HepG2 (cell line): ENCODE data around the gene DDIAS. TPM values are rescaled to one million over a fixed set of nuclear protein-coding genes. Genes with fewer than 3 reads are reported as not detected.

Experiments used
- AGO2 ChIP-seq: fragments of 200-400 bp; formaldehyde crosslinking; optimal IDR thresholded peaks from 2 replicates; pipeline ENCODE3; 2017; ENCODE audit warnings: mild to moderate bottlenecking, low read depth, low read length, moderate library complexity
- ARID2 ChIP-seq: sonication (generic); formaldehyde crosslinking; IDR thresholded peaks from 2 replicates; pipeline ENCODE4 v1.8.1; 2022; ENCODE audit warnings: mild to moderate bottlenecking, missing genetic modification reagents, borderline replicate concordance
- ATF1 ChIP-seq: IDR thresholded peaks from 2 replicates; pipeline ENCODE4 v1.6.1; 2016; ENCODE audit warnings: mild to moderate bottlenecking, control low read depth
- BCL6 ChIP-seq: IDR thresholded peaks from 2 replicates; pipeline ENCODE4 v1.6.1; 2016; ENCODE audit warnings: missing genetic modification reagents, missing compliant biosample characterization
- CENPBD1 ChIP-seq: sonication (generic); formaldehyde crosslinking; IDR thresholded peaks from 2 replicates; pipeline ENCODE4 v1.8.0; 2022; ENCODE audit warnings: missing genetic modification reagents, low read depth, mild to moderate bottlenecking, borderline replicate concordance
- CTCF ChIP-seq: sonication (generic); formaldehyde crosslinking; IDR thresholded peaks from 2 replicates; pipeline ENCODE4 v1.5.0; 2020; ENCODE audit warnings: mild to moderate bottlenecking, missing genetic modification reagents, moderate library complexity
- GFI1 ChIP-seq: sonication (generic); formaldehyde crosslinking; IDR thresholded peaks from 2 replicates; pipeline ENCODE4 v1.5.0; 2020; ENCODE audit warnings: missing genetic modification reagents, mild to moderate bottlenecking, borderline replicate concordance
- HNF4A ChIP-seq: sonication (generic); formaldehyde crosslinking; IDR thresholded peaks from 2 replicates; pipeline ENCODE4 v1.4.0; 2020; ENCODE audit warnings: missing genetic modification reagents
- NCOA5 ChIP-seq: sonication (generic); formaldehyde crosslinking; IDR thresholded peaks from 2 replicates; pipeline ENCODE4 v1.4.0; 2020; ENCODE audit warnings: missing genetic modification reagents
- NKX3-1 ChIP-seq: sonication (generic); formaldehyde crosslinking; IDR thresholded peaks from 2 replicates; pipeline ENCODE4 v1.5.0; 2020; ENCODE audit warnings: missing genetic modification reagents
- PHF21A ChIP-seq: sonication (generic); formaldehyde crosslinking; IDR thresholded peaks from 2 replicates; pipeline ENCODE4 v1.5.0; 2020; ENCODE audit warnings: mild to moderate bottlenecking, missing genetic modification reagents
- RBAK ChIP-seq: sonication (generic); formaldehyde crosslinking; IDR thresholded peaks from 2 replicates; pipeline ENCODE4 v1.5.1; 2020; ENCODE audit warnings: mild to moderate bottlenecking, missing genetic modification reagents
- RCOR2 ChIP-seq: IDR thresholded peaks from 2 replicates; pipeline ENCODE4 v1.6.1; 2016; ENCODE audit warnings: missing biosample characterization, missing genetic modification reagents
- TBX3 ChIP-seq: fragments of 450-650 bp; IDR thresholded peaks from 2 replicates; pipeline ENCODE4 v1.6.1; 2017; ENCODE audit warnings: antibody characterized with exemption, mild to moderate bottlenecking, inconsistent platforms, borderline replicate concordance
- ZNF337 ChIP-seq: sonication (generic); formaldehyde crosslinking; IDR thresholded peaks from 2 replicates; pipeline ENCODE4 v1.5.1; 2020; ENCODE audit warnings: missing genetic modification reagents, low read depth, mild to moderate bottlenecking, borderline replicate concordance
- ZNF652 ChIP-seq: IDR thresholded peaks from 2 replicates; pipeline ENCODE4 v1.6.1; 2016; ENCODE audit warnings: low read depth, borderline replicate concordance
- polyA plus RNA-seq, 8 experiments: library from polyadenylated mRNA; depleted of rRNA in 3 of 8; stranded (reverse) in 7 of 8; unstranded in 1 of 8; fragments of >200 nt; fragmentation: Illumina TruSeq in 4 of 8; extraction: Trizol in 4 of 8; gene quantifications; 2 replicates each; pipeline versions ENCODE4 v1.2.1 to v1.2.3, GENCODE V29; 2011 to 2016; ENCODE audit warnings: low read depth in 4 of 8, missing spikeins in 1 of 8, mixed read lengths in 1 of 8; ENCODE audit not compliant: insufficient read depth in 1 of 8
- total RNA-seq, 5 experiments: library from RNA; depleted of rRNA; stranded (reverse); fragments of >200 nt; fragmentation: Illumina TruSeq; extraction: Trizol; gene quantifications; 2 replicates each; pipeline ENCODE4 v1.2.3, GENCODE V29; 2016; ENCODE audit warnings: low read depth in 1 of 5
- TF ChIP-seq, protein P1 (sequence below): sonication (generic); formaldehyde crosslinking; IDR thresholded peaks from 2 replicates; pipeline ENCODE4 v1.5.1; 2020; ENCODE audit warnings: mild to moderate bottlenecking, missing genetic modification reagents, moderate library complexity
- TF ChIP-seq, protein P2 (sequence below): sonication (generic); formaldehyde crosslinking; IDR thresholded peaks from 2 replicates; pipeline ENCODE4 v1.4.0; 2020; ENCODE audit warnings: missing genetic modification reagents, borderline replicate concordance
- TF ChIP-seq, protein P3 (sequence below): IDR thresholded peaks from 2 replicates; pipeline ENCODE4 v1.6.1; 2012; ENCODE audit warnings: inconsistent platforms

Gene DDIAS
- total and polyA plus RNA-seq, 2 of the 13 experiments (the other 11 are each of a cell fraction or from before 2014, with no cell fraction given): 3.5 to 13.0 TPM

DNA sequence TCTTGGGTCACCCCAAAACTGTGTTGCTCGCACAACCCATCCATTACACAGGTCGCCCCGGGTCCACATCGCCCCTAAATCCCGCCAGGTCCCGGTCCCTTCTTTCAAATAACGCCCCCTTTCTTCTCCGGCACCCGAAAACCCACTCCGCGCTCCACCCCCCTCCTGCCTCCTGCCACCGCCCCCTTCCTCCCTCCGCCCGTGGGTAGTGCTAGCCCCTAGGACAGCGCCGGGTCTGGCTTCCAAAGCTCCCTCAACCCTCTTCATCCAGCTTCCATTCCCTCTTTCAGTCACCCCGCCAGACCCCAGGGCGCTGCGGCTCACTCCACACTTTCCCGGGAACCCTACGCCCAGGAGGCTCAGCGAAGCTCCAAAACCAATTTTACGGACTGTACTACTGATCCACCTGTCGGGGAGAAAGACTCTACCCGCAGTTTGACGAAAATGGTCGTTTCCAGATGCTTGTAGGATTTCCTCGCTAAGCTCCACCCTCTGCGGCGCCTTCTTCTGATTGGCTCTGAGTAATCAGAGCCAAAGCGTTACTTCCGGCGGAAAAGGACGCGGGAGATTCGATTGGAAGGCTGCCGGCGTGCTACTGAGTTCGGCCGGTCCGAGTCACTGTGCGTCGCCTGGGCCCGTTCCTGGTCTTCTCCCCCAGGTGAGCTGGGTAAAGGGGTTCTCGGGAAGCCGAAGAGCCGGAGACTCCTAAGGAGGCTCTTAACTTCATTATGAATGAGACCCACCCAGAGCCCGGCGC lies at the start of gene DDIAS (continued):
- TF ChIP-seq CTCF (CRISPR knock-in tag) (no peak), NCOA5 (CRISPR knock-in tag) (no peak), RCOR2 (CRISPR knock-in tag) (no peak; the same call in 1 of the 2 replicates), ZNF652 (CRISPR knock-in tag) (no peak), ARID2 (CRISPR knock-in tag) (peak; percentile 63; the same call in 1 of the 2 replicates), CENPBD1 (CRISPR knock-in tag) (no peak), HNF4A (no peak), GFI1 (no peak), AGO2 (no peak), ZNF337 (CRISPR knock-in tag) (no peak), RBAK (no peak), ATF1 (CRISPR knock-in tag) (peak; percentile 67), BCL6 (CRISPR knock-in tag) (no peak; the same call in 1 of the 2 replicates), NKX3-1 (0 out of 2 replicates have a peak, but pooled peaks have one; percentile 25), TBX3 (no peak), PHF21A (CRISPR knock-in tag) (no peak)
- TF ChIP-seq, protein P1, sequence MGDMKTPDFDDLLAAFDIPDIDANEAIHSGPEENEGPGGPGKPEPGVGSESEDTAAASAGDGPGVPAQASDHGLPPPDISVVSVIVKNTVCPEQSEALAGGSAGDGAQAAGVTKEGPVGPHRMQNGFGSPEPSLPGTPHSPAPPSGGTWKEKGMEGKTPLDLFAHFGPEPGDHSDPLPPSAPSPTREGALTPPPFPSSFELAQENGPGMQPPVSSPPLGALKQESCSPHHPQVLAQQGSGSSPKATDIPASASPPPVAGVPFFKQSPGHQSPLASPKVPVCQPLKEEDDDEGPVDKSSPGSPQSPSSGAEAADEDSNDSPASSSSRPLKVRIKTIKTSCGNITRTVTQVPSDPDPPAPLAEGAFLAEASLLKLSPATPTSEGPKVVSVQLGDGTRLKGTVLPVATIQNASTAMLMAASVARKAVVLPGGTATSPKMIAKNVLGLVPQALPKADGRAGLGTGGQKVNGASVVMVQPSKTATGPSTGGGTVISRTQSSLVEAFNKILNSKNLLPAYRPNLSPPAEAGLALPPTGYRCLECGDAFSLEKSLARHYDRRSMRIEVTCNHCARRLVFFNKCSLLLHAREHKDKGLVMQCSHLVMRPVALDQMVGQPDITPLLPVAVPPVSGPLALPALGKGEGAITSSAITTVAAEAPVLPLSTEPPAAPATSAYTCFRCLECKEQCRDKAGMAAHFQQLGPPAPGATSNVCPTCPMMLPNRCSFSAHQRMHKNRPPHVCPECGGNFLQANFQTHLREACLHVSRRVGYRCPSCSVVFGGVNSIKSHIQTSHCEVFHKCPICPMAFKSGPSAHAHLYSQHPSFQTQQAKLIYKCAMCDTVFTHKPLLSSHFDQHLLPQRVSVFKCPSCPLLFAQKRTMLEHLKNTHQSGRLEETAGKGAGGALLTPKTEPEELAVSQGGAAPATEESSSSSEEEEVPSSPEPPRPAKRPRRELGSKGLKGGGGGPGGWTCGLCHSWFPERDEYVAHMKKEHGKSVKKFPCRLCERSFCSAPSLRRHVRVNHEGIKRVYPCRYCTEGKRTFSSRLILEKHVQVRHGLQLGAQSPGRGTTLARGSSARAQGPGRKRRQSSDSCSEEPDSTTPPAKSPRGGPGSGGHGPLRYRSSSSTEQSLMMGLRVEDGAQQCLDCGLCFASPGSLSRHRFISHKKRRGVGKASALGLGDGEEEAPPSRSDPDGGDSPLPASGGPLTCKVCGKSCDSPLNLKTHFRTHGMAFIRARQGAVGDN (CRISPR knock-in tag): peak; percentile 50; the same call in 1 of the 2 replicates
- TF ChIP-seq, protein P2, sequence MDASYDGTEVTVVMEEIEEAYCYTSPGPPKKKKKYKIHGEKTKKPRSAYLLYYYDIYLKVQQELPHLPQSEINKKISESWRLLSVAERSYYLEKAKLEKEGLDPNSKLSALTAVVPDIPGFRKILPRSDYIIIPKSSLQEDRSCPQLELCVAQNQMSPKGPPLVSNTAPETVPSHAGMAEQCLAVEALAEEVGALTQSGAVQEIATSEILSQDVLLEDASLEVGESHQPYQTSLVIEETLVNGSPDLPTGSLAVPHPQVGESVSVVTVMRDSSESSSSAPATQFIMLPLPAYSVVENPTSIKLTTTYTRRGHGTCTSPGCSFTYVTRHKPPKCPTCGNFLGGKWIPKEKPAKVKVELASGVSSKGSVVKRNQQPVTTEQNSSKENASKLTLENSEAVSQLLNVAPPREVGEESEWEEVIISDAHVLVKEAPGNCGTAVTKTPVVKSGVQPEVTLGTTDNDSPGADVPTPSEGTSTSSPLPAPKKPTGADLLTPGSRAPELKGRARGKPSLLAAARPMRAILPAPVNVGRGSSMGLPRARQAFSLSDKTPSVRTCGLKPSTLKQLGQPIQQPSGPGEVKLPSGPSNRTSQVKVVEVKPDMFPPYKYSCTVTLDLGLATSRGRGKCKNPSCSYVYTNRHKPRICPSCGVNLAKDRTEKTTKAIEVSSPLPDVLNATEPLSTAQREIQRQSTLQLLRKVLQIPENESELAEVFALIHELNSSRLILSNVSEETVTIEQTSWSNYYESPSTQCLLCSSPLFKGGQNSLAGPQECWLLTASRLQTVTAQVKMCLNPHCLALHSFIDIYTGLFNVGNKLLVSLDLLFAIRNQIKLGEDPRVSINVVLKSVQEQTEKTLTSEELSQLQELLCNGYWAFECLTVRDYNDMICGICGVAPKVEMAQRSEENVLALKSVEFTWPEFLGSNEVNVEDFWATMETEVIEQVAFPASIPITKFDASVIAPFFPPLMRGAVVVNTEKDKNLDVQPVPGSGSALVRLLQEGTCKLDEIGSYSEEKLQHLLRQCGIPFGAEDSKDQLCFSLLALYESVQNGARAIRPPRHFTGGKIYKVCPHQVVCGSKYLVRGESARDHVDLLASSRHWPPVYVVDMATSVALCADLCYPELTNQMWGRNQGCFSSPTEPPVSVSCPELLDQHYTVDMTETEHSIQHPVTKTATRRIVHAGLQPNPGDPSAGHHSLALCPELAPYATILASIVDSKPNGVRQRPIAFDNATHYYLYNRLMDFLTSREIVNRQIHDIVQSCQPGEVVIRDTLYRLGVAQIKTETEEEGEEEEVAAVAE (CRISPR knock-in tag): peak; percentile 51; the same call in 1 of the 2 replicates
- TF ChIP-seq, protein P3, sequence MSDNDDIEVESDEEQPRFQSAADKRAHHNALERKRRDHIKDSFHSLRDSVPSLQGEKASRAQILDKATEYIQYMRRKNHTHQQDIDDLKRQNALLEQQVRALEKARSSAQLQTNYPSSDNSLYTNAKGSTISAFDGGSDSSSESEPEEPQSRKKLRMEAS: peak; percentile 97
